Activated T-helper 9 cell treated with anti-CD3 and anti-CD28 coated beads, Interleukin-2, amount 50 U/mL, for 16 hours (primary cell): ENCODE data around the gene SLC23A2.
"Not testable (repeated sequence)": the region's sequence is repeated elsewhere in the genome, so short reads cannot be mapped to it uniquely, and the experiment has no call there.

Experiments
- DNase-seq: peaks from one replicate; pipeline ENCODE4 v3.0.0-alpha.2; 2020; ENCODE audit warnings: low read depth

Gene SLC23A2

DNA sequence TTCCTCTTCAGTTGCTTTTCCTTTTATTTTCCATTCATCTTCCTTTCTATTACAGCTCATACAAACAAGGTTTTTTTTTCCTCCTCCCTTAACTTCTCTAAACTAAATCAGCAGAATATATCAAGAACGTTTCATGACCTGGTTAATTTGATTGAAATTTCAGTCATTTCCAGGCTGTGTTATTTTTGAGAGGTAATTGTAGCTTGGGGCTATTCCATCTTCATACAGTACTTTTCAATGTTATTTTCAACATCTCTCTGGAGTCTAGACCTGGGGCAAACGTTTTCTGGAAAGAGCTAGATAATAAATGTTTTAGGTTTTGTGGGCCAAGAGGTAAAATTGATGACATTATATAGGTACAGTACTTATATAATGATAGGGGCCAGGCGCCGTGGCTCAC lies 4.0 kb upstream of the SLC23A2 start:
- no peak for DNase-seq

DNA sequence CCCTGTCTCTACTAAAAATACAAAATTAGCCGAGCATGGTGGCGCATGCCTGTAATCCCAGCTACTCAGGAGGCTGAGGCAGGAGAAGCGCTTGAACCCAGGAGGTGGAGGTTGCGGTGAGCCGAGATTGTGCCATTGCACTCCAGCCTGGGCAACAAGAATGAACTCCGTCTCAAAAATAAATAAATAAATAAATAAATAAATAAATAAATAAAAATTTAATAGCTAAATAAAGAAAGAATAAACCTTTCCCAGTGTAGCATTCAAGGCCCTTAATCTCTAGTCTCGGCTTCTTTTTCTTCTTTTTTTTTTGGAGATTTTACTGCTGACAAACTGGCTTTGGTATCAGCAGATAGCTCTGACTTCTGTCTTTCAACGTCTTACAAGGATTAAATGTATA lies 3.5 kb upstream of the SLC23A2 start:
- not testable (repeated sequence) for DNase-seq

DNA sequence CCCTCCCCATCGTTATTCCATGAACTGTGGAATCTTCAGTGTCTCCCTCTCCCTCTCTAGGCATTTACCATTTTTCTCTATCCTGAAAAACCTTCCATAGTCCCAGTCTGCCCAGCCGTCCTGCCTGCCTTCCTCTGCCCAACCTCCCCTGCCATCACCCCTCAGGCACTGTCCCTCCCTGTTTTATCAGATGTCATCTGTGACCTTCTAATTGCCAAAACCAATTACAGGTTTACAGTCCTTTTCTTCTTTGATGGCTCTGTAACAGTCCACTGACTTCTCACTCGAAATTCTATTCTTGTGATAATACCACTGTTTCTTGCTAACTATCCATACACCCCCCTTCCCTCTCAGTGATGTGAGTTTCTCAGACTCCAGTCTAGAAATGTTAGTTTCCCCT lies 2.3 kb upstream of the SLC23A2 start:
- no peak for DNase-seq

DNA sequence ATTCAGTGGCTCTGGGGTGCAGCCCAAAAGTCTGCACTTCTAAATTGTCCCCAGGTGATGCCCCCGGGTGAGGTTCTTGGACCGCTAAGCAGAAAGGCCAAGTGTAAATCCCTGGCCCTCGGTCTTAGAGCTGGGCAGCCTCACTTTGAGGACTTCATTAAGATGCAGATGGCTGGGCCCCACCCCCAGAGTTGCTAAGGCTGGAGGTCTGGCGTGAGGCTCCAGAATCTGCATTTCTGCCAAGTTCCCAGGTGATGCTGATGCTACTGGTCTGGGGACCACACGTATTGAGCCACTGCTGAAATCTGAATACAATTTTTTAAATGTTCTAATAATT lies 735 bp upstream of the SLC23A2 start:
- no peak for DNase-seq

DNA sequence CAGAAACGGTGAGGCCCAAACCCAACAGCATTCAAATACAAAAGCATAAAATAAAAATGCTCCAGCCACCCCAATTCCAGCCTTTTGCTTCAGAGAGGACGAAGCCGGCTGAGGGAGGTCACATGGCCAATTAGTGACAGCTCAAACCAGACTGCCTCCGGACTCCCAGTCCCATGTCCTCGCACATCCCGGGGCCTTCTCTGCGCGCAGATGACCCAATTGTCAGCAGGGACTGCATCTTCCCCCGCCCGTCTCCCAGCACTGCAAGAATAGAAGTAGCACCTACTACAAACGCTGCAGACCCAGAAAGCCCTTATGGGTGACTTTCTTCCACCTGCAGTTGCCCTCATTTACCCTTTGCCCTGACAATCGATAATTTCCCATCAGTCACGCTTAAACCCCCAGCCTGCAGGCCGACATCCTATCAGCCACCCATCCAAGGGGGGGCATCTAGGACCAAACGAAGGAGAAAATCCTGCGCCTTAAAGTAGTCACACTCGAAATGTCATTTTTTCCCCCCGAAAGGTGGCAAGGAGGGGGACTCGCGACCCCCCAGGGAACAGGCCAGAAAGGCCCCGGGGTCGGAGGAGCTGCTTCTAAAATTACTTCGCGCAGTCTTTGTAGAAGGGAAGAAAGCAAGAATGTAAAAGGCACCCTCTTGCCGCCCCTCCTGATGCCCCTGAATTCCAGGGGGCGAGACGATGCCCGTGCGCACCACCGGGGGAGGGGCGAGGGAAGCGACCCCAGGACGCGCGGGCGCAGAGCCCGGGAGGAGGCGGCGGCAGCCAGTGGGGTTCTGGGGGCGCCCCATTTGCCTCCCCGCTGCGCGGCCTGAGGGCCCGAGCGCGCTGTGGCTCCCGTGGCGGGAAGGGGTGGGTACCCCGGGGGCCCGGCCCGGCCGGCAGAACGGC lies 792 bp downstream of the SLC23A2 start:
- DNase-seq, result peak; percentile 6

DNA sequence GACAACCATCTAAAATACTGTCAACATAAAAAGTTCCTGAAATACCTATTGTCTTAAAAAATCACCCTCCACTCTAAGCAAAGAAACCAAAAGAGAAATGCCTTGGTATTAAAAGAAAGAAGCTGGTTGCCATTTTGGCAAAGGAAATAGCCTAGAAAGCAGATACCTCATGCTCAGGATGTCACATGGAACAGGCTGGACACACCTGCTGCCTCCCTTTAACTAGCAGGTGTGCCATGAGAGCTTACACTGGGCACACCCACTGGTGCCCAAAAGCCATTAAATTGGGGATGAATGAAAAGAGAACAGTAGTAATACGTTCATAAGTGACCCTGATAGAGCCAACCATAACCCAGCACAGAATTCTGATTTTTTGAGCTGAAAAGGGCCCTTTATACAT lies 1.5 kb downstream of the SLC23A2 start:
- DNase-seq, result no peak

DNA sequence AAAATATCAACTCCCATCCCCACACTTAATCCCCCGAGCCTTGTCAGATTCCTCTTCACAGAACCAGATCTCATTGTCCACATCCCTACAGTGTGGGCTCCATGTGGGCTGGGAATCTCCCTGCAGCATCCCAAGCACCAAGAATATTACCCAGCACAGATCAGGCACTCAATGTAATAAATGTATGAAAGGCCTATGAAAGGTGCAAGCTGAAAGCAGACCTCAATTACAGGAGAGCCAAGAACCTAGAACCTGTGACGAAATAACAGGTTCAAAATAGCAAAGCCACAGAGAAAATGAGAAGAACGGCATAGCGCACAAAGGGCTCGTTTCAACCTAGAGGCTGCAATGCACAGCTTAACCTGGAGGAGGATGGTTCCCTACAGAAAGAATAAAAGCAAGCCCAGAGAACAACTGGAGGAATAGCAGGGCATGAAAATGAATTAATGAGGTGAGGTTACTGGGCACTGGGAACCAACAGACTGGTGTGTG lies 3.1 kb downstream of the SLC23A2 start:
- no peak for DNase-seq

DNA sequence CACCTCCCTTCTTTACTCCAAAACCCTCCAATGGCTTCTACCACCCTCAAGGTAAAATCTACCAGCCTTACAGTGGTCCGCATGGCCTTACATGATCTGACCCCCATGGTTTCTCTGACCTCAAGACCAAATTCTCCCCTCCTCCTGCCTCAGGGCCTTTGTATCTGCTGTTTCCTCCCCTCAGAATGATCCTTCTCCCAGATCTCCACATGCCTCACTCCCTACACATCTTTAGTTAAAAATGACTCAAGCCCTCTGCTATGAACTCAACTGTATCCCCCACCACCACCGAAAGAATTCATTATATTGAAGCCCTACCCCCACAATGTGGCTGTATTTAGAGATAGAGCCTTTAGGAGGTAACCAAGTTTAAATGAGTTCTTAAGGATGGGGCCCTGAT lies 4.1 kb downstream of the SLC23A2 start:
- DNase-seq, result no peak

DNA sequence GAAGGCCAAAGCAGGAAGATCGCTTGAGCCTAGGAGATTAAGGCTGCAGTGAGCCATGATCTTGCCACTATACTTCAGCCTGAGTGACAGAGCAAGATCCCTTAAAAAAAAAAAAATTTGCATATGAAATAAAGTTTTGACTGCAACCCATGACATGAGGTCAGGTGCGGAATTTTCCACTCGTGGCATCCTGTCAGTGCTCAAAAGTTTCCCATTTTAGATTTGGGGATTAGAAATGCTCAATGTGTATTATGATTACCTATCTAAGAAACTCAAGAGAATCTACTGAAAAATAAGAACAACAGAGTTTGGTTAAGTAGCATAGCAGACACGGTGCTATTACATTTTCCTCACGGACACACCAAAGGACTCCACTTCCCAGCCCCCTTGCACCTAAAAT lies 11.7 kb downstream of the SLC23A2 start:
- DNase-seq, result no peak

DNA sequence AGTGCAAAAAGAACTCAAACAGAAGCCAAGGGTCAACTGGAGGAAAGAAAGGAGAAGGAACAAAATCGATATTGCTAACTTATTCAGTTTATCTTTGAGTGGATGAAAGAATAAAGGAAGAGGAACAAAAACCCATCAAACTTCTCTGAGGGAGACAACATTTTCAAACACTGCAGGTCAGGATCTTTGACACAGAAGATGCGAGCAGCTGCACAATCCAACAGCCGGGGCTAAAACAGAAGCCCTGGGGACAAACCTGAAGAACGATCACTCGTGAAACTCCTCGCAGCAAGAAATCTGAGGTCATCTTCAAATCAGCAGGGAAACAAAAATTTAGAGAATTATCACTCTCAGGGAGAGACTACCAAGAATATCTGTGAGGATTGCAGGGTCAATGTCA lies 14.2 kb downstream of the SLC23A2 start:
- no peak for DNase-seq

DNA sequence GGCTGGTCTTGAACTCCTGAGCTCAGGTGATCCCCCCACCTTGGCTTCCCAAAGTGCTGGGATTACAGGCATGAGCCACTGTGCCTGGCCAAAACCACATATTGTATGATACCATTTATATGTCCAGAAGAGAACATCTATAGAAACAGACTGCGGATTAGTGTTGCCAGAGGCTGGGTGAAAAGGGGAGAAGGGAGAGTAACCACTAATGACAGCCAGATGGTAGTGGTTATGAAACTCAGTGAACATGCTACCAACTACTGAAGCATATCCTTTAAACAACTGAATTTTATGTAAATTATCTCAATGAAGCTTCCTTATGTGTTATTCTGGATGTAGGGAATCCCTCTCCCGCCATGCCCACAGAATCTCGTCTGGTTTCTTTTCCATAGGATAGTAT lies 15.7 kb downstream of the SLC23A2 start:
- no peak for DNase-seq

DNA sequence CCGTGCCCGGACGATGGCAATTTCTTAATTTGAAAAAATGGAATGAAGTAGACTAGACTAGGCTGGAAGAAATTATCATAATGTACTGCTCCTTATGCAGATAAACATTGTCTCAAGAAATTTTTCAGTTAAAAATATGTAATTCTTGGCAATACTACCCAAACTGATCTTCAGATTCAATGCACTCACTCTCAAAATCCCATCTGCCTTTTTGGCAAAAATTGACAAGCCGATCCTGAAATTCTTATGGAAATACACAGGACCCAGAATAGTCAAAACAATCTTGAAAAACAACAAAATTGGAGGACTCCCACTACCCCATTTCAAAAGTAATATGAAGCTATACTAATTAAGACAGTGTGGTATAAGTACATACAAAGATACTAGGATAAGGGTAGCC lies 19.0 kb downstream of the SLC23A2 start:
- no peak for DNase-seq

DNA sequence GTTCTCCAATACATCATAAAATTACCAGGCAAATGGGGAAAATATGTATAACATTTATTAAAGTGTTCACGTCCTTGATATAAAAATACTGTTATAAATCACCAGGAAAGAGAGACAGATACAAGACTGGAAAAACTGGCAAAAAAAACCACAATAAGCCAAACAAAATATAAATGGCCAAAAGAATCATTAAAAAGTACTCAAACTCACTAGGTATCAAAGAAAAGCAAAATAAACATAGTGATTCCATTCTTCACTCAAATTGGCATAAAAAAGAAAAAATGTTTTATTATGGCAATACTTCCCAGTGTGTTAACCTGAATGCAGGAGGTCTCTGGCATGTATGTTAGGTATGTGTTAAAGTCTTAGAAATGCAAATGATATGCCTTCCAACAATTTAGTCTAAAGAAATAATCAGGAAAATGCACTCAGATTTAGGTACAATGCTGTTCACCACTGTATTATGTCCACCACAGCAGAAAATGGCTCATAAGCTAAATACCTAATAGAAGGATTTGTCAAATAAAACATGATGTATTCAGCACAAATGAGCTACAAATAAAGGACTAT lies 21.4 kb downstream of the SLC23A2 start:
- no peak for DNase-seq

DNA sequence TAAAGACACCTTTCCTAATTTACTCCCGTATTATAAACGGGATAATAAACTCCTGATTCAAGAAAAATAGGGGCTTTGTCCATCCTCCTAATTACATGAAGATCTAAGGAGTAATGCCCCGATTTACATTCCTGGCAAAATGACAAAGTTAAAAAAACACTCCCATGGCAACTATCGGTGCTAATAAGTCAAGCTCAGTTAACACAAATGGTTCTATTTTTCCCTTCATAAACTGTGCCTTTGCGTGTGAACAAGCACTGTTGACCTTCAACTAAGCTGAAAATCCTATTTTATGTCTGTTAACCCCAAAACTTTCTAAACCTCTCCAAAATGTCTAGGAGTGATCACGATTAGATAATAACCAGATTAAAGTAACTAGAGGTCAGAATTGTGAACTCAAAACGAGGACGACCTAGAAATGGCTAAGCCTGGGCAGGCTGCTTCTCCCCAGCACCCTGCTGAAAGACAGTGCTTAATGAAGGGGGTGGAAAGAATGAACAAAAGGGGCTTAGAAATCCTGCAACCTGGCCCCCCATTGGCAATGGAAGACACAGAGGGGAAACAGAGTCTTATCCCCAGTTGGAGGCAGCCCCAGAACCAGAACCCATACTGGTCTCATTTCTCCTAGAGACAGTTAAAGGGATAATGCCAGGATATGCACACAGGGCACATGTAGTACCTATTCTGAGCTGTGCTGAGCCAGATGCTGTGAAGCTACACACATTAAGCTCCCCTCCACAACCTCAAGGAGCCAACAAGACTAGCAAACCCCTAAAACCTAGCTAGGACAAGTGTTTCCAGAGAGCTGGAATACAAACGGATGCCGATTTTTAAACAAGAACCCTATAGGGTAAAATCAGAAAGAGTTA lies 23.0 kb downstream of the SLC23A2 start:
- DNase-seq, result no peak

DNA sequence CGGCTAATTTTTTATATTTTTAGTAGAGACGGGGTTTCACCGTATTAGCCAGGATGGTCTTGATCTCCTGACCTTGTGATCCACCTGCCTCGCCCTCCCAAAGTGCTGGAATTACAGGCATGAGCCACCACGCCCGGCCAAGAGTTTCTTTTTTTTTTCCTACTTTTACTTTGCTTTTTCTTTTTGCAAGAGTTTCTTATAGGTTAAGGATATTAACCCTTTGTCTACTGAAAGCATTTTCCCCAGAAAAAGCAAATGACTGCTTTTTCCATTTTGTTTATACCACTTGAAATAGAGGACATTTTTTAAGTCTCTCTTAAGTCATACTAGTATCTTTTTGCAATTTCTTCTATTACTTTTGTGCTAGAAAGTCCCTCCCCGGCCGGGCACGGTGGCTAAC lies 25.3 kb downstream of the SLC23A2 start:
- not testable (repeated sequence) for DNase-seq

DNA sequence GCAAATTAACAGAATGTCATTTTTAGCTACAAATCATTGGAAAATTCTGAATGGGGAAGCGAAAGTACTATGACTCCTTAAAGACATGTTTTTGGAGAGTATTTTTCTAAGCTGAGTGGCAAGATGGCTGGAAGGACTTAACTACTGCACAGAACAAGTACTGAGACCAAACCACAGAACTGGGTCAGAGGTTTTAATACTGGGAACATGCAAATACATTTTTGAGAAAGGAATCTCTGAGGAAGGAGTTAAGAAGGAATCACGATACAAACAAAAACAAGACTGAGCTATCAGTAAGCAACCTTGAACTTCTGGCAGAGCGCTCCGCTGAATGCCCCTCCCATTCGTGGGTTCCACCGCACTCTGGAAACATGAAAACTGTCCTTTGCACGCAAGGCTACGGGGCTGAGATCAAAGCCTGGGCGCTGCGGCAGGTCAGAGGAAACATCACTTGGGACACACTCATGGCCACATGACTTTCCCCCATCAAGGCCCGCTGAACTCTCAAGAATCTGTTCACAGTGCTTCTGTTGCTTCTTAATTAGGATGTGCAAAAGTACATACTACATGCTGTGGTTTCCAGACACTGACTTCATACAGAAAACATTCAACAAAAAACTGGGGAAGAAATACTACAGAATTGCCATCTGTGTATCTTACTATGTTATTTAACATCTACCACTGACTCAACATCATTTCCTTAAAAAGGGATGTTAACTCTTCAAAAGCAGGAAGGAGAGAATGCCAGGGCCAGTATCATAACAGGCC lies 27.8 kb downstream of the SLC23A2 start:
- no peak for DNase-seq

DNA sequence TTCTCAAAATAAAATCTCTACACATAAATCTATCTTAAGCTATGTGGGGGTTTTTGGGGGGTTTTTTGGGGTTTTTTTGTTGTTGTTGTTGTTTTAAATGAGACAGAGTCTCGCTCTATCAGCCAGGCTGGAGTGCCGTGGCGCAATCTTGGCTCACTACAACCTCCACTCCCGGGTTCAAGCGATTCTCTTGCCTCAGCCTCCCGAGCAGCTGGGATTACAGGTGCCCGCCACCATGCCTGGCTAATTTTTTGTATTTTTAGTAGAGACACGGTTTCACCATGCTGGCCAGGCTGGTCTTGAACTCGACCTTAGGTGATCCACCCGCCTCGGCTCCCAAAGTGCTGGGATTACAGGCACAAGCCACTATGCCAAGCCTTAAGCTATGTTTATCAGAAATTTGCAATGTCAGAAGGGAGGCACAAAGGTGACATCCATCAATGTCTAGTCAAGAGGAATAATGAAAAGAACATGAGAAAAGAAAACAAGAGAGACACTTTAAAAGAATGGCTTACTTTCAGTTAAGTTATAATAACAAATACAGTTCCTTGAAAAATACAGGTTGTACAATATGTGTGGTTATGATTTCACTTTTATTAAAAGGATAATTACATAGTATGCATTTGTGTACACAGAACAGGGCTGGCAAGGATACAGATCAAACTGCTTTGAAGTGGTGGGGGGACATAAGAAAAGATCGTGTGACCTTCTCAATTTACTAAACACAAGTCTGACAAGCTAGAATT lies 28.6 kb downstream of the SLC23A2 start:
- no peak for DNase-seq

DNA sequence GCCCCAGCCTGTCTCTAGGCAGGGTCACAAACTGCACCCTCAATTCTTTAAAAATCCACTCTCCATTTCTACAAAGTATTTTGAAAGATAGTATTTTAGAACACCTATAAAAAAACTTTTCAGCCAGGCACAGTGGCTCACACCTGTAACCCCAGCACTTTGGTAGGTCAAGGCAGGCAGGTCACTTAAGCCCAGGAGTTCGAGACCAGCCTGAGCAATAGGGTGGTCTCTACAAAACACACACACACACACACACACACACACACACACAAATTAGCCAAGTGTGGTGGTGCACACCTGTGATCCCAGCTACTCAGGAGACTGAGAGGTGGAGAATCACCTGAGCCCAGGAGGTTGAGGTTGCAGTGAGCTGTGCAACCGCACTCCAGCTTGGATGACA lies 30.2 kb downstream of the SLC23A2 start:
- DNase-seq, result no peak

DNA sequence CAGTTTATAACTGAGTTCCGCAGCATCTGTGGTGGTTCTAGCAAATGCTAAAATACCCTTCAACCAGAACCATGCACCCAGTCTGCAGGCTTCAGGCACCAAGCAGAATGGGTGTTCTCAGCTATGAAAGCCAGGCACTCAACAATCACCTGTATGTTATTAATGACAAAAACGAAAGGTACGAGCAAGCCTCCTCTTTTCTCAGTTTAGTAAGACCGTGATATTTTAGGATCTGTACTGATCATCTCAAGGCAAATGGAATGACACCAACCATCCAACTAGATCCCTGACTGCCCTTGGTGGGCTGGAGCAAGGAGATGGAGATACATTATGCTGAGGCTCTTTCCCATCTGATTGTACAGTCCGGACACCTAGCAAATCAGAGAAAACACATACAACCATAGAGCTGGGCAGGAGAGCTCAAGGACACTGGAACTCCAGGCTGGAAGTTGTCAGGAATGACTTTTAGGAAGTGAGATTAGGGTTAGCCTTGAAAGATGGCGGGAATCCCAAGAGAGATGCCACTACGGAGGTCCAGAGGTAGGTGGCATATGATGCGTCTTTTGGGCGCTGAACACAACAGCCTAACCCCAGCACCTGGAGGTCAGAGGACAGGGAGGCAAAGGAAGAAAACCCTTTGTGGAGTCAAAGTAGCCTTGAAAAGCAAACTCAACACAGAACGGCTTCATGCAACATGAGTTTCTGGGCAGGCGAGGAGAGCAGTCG lies 33.4 kb downstream of the SLC23A2 start:
- DNase-seq, result no peak
